BLaER1 (cell line): Measurements from ENCODE around the gene SH3BP5L.
A peak's percentile ranks its signal among the peaks of the same experiment; 100 is the strongest.
"Not testable (repeated sequence)": the region's sequence is repeated elsewhere in the genome, so short reads cannot be mapped to it uniquely, and the experiment has no call there.

Experiments
- H3K27ac ChIP-seq: shearing (Covaris generic); formaldehyde crosslinking; 2 replicates; pipeline ENCODE4 v1.8.1; 2022
- H3K27me3 ChIP-seq: shearing (Covaris generic); formaldehyde crosslinking; 2 replicates; pipeline ENCODE4 v1.8.1; 2022
- H3K36me3 ChIP-seq: shearing (Covaris generic); formaldehyde crosslinking; 2 replicates; pipeline ENCODE4 v1.8.1; 2022
- H3K4me1 ChIP-seq: shearing (Covaris generic); formaldehyde crosslinking; 2 replicates; pipeline ENCODE4 v1.8.1; 2022
- H3K4me2 ChIP-seq: shearing (Covaris generic); formaldehyde crosslinking; 2 replicates; pipeline ENCODE4 v1.8.1; 2022
- H3K4me3 ChIP-seq: shearing (Covaris generic); formaldehyde crosslinking; 2 replicates; pipeline ENCODE4 v1.8.1; 2022
- H3K9ac ChIP-seq: shearing (Covaris generic); formaldehyde crosslinking; 2 replicates; pipeline ENCODE4 v1.8.1; 2022
- H3K9me3 ChIP-seq: shearing (Covaris generic); formaldehyde crosslinking; 2 replicates; pipeline ENCODE4 v1.8.1; 2022
- H4K20me1 ChIP-seq: shearing (Covaris generic); formaldehyde crosslinking; 2 replicates; pipeline ENCODE4 v1.8.1; 2022
- Cebpa-rat ChIP-seq: shearing (Covaris generic); IDR thresholded peaks from 2 replicates; pipeline ENCODE4 v1.8.1; 2022

Gene SH3BP5L

DNA sequence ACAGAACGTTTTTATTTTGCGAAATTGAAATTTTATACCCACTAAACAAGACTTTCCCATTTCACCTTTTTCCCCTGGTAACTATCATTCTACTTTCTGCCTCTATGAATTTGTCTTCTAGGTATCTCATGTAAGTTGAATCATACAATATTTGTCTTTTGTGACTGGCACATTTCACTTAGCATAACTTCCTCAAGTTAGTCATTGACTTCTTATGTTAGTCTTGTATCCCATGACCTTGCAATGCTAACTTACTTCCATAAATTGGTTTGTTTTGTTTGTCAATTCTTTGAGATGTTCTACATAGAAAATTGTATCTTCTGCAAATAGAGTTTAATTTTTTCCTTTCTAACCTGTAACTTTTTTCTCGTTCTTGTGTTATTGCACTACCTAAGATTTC, 26.9 kb downstream of the SH3BP5L start:
- H3K9ac ChIP-seq, result no peak overlapping the region
- no peaks in the 10 kb centered on the region for H3K27me3 ChIP-seq
- peaks cover 25% of the 10 kb centered on the region for H3K4me1 ChIP-seq
- no peak for TF ChIP-seq Cebpa-rat
- H3K4me2 ChIP-seq, result no peak overlapping the region
- H4K20me1 ChIP-seq, result no peaks in the 10 kb centered on the region
- H3K9me3 ChIP-seq, result peaks cover 63% of the 10 kb centered on the region
- peaks cover 5% of the 10 kb centered on the region; the same call in 1 of the 2 replicates for H3K36me3 ChIP-seq
- no peak overlapping the region for H3K27ac ChIP-seq
- H3K4me3 ChIP-seq, result no peak overlapping the region

DNA sequence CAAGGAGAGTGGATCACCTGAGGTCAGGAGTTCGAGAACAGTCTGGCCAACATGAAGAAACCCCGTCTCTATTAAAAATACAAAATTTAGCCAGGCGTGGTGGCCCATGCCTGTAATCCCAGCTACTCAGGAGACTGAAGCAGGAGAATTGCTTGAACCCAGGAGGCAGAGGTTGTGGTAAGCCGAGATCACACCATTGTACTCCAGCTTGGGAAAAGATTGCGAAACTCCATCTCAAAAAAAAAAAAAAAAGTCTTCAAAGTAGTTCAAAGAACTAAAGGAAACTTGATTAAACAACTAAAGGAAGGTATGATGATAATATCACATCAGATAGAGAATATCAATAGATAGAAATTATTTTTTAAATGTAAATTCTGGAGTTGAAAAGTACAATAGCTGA, 31.1 kb downstream of the SH3BP5L start:
- not testable (repeated sequence) for H3K27ac ChIP-seq, H3K4me2 ChIP-seq, H3K36me3 ChIP-seq, H3K4me3 ChIP-seq, H3K9ac ChIP-seq, H3K27me3 ChIP-seq, H4K20me1 ChIP-seq
- peaks cover 55% of the 10 kb centered on the region for H3K4me1 ChIP-seq
- peak; percentile 68; the same call in 1 of the 2 replicates for TF ChIP-seq Cebpa-rat
- H3K9me3 ChIP-seq, result peaks cover 43% of the 10 kb centered on the region

DNA sequence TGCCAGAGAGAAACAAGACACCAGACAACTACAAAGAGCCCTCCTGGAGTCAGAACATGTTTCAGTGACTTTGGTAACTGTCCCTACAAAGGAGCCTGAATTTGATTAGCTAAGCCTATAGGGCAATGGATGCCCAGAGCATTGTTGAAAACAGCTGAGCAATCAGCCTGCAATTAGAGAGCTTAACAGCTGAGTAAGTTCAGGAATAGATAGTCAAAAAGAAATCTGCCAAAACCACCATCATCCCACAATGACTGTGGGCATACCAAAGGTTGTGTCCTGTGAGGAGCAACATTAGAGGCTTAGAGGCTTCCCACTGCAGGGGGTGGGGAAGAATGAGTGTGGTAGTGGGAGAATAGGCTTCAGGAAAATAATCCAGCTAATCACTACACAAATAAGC, 32.1 kb downstream of the SH3BP5L start:
- H3K27ac ChIP-seq, result peak overlapping the region; percentile 91
- peaks cover 66% of the 10 kb centered on the region for H3K4me1 ChIP-seq
- no peaks in the 10 kb centered on the region for H4K20me1 ChIP-seq
- peak overlapping the region; percentile 91 for H3K4me2 ChIP-seq
- no peaks in the 10 kb centered on the region for H3K27me3 ChIP-seq
- no peaks in the 10 kb centered on the region; the same call in 1 of the 2 replicates for H3K36me3 ChIP-seq
- H3K9ac ChIP-seq, result no peak overlapping the region
- H3K9me3 ChIP-seq, result peaks cover 43% of the 10 kb centered on the region
- 0 out of 2 replicates have a peak overlapping the region, but pooled peaks have one; percentile 1 for H3K4me3 ChIP-seq
- no peak for TF ChIP-seq Cebpa-rat

DNA sequence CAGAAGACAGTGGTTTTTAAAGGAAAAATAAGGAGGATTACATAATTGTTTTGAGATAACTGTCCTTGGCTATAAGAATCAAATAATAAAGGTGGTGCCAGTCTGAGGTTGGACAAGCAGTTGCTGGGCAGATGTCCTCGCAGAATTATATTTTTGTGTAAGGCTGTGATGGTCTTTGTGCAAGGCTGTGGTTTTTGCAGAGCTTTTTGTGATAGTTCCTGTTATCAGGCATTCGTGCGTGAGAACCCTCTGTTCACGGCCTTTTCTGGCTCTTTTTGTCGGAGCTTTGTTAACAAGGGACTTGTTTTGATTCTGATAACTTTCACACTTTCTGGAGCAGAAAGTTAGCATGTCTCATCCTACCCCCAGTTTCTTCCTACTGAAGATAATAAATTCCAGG, 33.4 kb downstream of the SH3BP5L start:
- Histone ChIP-seq H3K4me3 (peak overlapping the region; percentile 23; the same call in 1 of the 2 replicates), H3K36me3 (no peaks in the 10 kb centered on the region; the same call in 1 of the 2 replicates), H3K27ac (peak overlapping the region; percentile 91), H3K4me2 (peak overlapping the region; percentile 91), H3K9ac (peak overlapping the region; percentile 70; the same call in 1 of the 2 replicates), H3K9me3 (peaks cover 35% of the 10 kb centered on the region), H4K20me1 (no peaks in the 10 kb centered on the region), H3K27me3 (no peaks in the 10 kb centered on the region), H3K4me1 (peaks cover 72% of the 10 kb centered on the region)
- no peak for TF ChIP-seq Cebpa-rat

DNA sequence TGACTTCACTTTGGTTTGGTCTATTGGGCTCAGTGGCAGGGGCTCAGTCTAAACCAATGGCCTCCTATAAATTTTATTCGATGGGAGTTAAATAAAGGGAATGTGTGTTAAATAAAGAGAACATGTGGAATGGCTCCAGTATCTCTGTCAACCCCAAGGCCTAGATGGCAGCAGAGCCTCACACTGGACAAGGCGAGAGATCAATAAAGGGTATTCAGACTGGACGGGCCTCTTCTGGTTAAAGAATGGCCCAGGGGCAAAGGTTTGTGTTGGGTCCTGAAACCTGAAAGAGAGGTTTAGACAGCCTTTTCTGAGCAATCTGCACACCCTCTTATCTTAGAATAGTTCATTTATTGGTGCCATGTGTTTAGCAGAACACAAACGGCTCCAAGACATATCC, 34.7 kb downstream of the SH3BP5L start:
- H3K4me1 ChIP-seq, result peaks cover 86% of the 10 kb centered on the region
- no peaks in the 10 kb centered on the region for H4K20me1 ChIP-seq
- no peaks in the 10 kb centered on the region for H3K27me3 ChIP-seq
- no peaks in the 10 kb centered on the region; the same call in 1 of the 2 replicates for H3K36me3 ChIP-seq
- no peak for TF ChIP-seq Cebpa-rat
- no peak overlapping the region for H3K9ac ChIP-seq
- H3K4me2 ChIP-seq, result peak overlapping the region; percentile 91
- peak overlapping the region; percentile 91 for H3K27ac ChIP-seq
- peaks cover 24% of the 10 kb centered on the region for H3K9me3 ChIP-seq
- H3K4me3 ChIP-seq, result no peak overlapping the region

DNA sequence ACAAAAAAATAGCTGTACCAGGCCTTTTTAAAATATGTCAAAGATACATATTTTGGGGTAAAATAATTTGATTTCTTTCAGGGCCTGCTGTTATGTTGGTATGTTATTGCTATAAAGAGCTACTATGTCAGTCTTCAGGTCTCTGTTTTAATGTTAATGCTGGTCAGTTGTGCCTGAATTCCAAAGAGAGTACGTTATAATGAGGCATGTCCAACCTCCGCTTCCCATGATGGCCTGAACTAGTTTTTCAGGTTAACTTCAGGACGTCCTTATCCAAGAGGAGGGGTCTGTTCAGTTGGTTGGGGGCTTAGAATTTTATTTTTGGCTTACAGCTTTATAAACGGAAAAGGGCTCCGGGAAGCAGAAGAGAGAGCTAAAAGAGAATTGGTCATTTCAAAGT, 35.3 kb downstream of the SH3BP5L start:
- no peaks in the 10 kb centered on the region for H4K20me1 ChIP-seq
- peaks cover 91% of the 10 kb centered on the region for H3K4me1 ChIP-seq
- no peaks in the 10 kb centered on the region for H3K27me3 ChIP-seq
- peak overlapping the region; percentile 91 for H3K27ac ChIP-seq
- no peak overlapping the region for H3K9ac ChIP-seq
- H3K36me3 ChIP-seq, result no peaks in the 10 kb centered on the region; the same call in 1 of the 2 replicates
- no peak for TF ChIP-seq Cebpa-rat
- H3K9me3 ChIP-seq, result peaks cover 18% of the 10 kb centered on the region
- no peak overlapping the region for H3K4me3 ChIP-seq
- H3K4me2 ChIP-seq, result peak overlapping the region; percentile 91

DNA sequence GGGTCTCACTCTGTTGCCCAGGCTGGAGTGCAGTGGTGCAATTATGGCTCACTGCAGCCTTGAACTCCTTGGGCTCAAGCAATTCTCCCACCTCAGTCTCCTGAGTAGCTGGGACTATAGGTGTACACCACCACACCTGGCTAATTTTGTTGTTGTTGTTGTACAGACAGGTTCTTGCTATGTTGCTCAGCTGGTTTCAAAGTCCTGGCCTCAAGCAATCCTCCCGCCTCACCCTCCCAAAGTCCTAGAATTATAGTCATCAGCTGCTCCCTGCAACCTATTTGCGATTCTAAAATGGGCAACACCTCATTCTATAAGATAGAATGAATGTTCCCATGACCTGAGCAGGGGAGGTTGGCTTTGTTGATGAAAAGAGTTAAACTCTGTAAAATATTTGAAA, 36.4 kb downstream of the SH3BP5L start:
- H3K4me3 ChIP-seq, H3K27me3 ChIP-seq, H4K20me1 ChIP-seq, H3K36me3 ChIP-seq, H3K9ac ChIP-seq, H3K9me3 ChIP-seq: not testable (repeated sequence)
- H3K27ac ChIP-seq, result peak overlapping the region; percentile 63; the same call in 1 of the 2 replicates
- H3K4me2 ChIP-seq, result peak overlapping the region; percentile 91
- peaks cover 100% of the 10 kb centered on the region for H3K4me1 ChIP-seq

DNA sequence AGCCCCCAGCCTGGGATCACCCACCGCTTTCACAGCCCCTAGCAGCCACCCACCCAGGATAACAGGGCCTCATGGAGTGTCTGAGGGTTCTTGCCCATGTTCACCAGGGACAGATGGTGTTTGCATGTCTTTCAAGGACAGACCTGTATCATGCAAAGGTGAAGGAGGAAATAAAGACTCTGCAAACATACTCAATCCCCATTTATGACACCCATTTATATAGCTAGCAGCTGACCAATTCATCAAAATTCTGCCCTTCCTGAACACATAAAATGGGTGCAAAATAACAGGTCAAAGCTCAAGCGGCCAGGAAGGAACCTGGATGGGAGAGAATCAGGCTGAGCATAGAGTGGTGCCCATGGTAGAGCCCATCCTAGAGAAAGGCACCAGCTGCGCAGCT, 37.4 kb downstream of the SH3BP5L start:
- H3K36me3 ChIP-seq, result no peaks in the 10 kb centered on the region

DNA sequence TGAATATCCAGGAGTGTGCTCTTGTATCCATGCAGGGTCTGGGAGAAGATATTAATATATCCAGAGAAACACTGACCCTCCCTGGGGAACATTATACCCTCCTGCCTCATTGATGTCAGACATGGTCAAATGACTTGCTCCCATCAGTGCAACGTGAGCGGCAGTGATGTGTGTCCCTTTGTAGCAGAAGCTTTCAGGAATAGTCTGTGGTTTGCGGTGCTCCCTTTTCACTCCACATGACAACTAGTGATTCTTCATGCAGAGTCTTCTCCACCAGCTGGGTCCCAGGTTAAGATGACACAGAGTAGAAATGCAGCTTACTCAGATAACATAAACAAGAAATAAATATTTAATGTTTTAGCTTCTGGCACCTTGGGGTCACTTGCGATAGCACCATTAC, 38.3 kb downstream of the SH3BP5L start:
- Histone ChIP-seq H3K9me3 (peaks cover 15% of the 10 kb centered on the region; the same call in 1 of the 2 replicates), H3K4me1 (peaks cover 100% of the 10 kb centered on the region), H3K36me3 (no peaks in the 10 kb centered on the region), H3K4me2 (peak overlapping the region; percentile 91), H3K4me3 (peak overlapping the region; percentile 49), H3K27me3 (no peaks in the 10 kb centered on the region), H4K20me1 (no peaks in the 10 kb centered on the region), H3K9ac (peak overlapping the region; percentile 7; the same call in 1 of the 2 replicates), H3K27ac (peak overlapping the region; percentile 69)
- TF ChIP-seq Cebpa-rat, result no peak

More for the DNA sequence above, 37.4 kb downstream of the SH3BP5L start:
- H3K9me3 ChIP-seq, result peaks cover 11% of the 10 kb centered on the region; the same call in 1 of the 2 replicates
- H3K27me3 ChIP-seq, result no peaks in the 10 kb centered on the region
- H3K4me1 ChIP-seq, result peaks cover 100% of the 10 kb centered on the region
- H4K20me1 ChIP-seq, result no peaks in the 10 kb centered on the region
- no peak overlapping the region; the same call in 1 of the 2 replicates for H3K9ac ChIP-seq
- H3K4me2 ChIP-seq, result peak overlapping the region; percentile 91
- H3K4me3 ChIP-seq, result peak overlapping the region; percentile 49; the same call in 1 of the 2 replicates
- TF ChIP-seq Cebpa-rat, result no peak
- H3K27ac ChIP-seq, result peak overlapping the region; percentile 63

DNA sequence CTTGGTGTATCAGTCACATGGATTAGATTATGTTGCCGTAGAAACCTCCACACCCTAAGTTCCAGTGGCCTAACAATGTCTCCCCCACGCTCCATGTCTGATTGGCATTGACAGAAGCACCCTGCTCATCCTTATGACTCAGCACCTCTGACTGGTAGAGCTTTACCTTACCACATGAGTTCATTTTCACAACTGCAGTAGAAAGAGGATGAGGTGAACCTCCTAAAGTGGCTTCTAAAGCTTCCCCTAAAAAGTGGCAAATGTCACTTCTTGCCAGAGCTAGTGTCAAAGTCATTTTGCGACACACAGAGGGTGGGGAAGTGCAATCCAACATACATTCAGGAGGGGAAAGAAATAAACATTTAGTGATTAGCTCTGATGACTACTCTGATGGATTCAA, 39.6 kb downstream of the SH3BP5L start:
- Histone ChIP-seq H4K20me1 (no peaks in the 10 kb centered on the region), H3K27ac (peak overlapping the region; percentile 69), H3K4me3 (no peak overlapping the region), H3K4me1 (peaks cover 89% of the 10 kb centered on the region), H3K4me2 (peak overlapping the region; percentile 91), H3K9me3 (peaks cover 27% of the 10 kb centered on the region), H3K36me3 (0 out of 2 replicates have a peak, but pooled peaks cover under 1% of the 10 kb centered on the region), H3K27me3 (no peaks in the 10 kb centered on the region), H3K9ac (no peak overlapping the region)
- no peak for TF ChIP-seq Cebpa-rat
